Measurements from ENCODE around the gene EMCN.
"Not testable (repeated sequence)": the region's sequence is repeated elsewhere in the genome, so short reads cannot be mapped to it uniquely, and the experiment has no call there.

EMCN gene

GRCh38 chr4:100492129-100492528, 25.7 kb downstream of the EMCN start:
- DNase-seq (ENCODE audit: low read depth) = no peak

DNA sequence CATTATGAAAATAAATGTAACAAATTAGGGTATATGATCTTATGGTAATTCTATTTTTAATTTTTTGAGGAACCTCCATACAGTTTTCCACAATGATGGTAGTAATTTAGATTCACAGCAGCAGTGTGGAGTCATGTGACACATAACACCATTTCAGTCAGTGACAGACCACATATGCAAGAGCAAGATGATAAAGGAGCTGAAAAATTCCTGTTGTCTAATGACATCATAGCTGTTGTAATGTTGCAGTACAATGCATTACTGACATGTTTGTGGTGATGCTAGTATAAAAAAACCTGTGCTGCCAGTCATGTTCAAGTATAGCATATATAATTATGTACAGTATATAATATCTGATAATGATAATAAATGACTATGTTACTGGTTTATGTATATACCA, 28.5 kb downstream of the EMCN start:
- peak; percentile 41 for DNase-seq (ENCODE audit: low read depth)

- DNase-seq (ENCODE audit: low read depth) = no peak
These were observed 31.3 kb downstream of the EMCN start for GRCh38 chr4:100486496-100486895.

DNA sequence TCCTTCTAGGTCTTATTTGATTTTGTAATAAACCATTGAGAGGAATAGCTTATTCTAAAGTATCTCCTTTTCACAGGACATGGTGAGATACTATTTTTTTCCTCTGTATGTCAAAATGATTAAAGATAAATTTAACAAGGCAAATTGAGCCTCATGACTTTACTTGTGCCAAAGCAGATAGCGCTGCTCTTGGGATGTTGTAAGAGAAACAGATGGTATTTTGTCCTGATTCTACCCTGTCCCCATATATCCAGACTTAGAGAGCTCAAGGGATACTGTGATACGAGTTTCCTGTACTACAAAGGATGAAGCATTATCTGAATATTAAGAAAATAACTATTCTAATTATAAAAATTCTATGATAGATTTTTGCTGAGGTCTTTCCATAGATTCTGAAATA, 34.0 kb downstream of the EMCN start:
- DNase-seq (ENCODE audit: low read depth) = no peak

DNA sequence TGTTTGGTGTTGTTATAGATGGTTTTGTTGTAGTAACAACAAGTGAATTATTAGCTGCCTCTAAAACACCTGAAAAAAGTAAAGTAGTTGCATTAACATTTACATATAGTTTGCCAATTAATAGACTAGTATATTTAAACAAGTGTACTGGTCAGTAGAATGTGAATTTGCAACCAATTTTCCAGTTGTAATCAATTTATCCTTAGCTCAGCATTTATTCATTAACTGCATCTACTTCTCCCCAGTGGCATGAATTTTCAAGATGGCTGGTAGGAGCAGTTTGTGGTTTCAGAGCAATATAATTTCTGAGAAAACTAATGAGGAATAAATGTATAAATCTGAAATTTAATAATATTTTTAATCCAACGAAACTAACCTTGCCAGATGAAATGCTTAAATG, 37.9 kb downstream of the EMCN start:
- no peak for DNase-seq (ENCODE audit: low read depth)

DNA sequence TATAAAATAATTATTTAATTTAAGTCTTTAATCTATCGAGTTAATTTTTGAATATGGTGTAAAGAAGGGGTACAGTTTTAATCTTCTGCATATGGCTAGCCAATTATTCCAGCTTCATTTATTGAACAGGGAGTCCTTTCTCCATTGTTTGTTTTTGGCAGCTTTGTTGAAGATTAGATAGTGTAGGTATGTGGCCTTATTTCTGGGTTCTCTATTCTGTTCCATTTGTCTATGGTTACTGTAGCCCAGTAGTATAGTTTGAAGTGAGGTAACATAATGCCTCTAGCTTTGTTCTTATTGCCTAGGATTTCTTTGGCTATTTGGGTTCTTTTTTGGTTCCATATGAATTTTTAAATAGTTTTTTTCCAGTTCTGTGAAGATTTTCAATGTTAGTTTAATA, 48.3 kb downstream of the EMCN start:
- DNase-seq (ENCODE audit: low read depth) = no peak

DNA sequence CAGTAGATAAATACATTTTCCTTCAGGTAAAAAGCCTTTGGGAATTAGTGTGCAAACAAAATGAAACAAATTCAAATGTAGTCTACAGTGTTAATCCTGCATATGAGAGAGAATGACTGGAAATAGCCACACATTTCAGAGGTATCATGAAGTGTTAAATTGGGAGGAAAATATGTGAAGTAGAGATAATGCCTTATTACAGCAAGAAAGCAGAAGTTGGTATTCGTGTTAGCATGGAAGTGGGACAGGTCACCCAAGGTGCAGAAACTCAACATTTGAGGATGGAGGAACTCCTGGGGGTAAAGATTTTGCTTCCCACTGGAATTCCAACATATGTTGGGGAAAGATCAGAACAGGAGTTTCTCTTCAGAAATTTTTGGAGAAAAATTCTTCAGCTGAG, 51.3 kb downstream of the EMCN start:
- no peak for DNase-seq (ENCODE audit: low read depth)

- peak; percentile 84 for DNase-seq (ENCODE audit: low read depth)
These were observed 55.8 kb downstream of the EMCN start for GRCh38 chr4:100461807-100462605.

GRCh38 chr4:100450449-100450848, 67.4 kb downstream of the EMCN start:
- peak; percentile 29 for DNase-seq (ENCODE audit: low read depth)

GRCh38 chr4:100431416-100431815, 86.4 kb downstream of the EMCN start:
- no peak for DNase-seq (ENCODE audit: low read depth)

DNA sequence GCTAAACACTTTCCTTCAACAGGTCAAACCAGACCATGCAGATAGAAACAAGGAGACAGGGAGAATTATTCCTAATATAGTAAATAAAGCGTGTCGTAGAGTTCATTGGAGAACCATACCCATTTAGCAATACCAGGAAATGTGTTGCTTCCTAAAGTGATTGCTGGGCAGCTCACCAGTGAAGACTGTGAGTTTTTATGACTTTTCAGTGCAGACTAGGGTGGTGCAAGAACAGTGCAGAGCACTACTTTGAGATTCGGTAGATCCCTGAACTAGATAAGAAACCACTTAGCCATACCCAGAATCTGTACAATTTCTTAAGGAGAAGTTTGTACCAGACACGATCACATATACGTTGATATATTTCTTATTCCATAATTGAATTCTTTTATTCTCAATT, 87.4 kb downstream of the EMCN start:
- DNase-seq (ENCODE audit: low read depth) = no peak

- DNase-seq (ENCODE audit: low read depth) = no peak
These were observed 88.2 kb downstream of the EMCN start for GRCh38 chr4:100429616-100430015.

DNA sequence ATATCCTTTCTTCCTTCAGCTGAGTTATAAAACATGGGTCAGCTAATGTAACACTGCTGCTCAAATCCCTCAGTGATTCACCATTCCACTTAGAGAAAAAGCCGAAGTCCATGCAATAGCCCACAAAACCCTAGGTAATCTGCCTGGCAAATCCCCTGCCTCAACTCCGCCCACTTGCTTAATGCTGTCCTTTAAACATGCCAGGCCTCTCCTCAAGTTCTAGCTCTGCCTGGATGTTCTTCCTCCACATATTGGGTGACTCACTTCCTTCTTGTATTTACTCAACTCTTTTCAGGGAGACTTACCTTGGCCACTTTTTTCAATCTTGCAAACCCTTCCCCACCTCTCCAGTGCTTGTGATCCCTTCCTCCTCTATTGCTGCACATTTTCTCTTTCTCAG, 89.8 kb downstream of the EMCN start:
- peak; percentile 41 for DNase-seq (ENCODE audit: low read depth)

DNA sequence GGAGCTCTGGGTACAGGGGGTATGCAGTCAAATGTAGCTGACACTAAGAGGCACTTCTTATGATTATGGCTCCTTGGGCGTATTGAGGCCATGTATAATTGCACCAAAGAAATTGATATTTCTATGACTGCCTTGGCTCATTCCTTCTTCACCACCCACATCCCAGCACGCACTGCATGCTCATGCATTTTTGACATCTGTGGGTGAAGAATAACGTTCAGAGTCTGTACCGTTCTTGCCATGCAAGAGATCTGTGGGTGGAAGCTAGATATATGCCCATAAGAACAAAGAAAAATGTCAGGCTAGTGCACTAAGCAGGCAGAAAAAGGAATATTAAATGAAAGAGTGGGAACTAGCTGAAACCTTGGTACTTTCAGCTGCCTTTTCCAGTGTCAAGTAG, 93.4 kb downstream of the EMCN start:
- no peak for DNase-seq (ENCODE audit: low read depth)

- peak; percentile 30 for DNase-seq (ENCODE audit: low read depth)
These were observed 94.9 kb downstream of the EMCN start for GRCh38 chr4:100422894-100423293.

DNA sequence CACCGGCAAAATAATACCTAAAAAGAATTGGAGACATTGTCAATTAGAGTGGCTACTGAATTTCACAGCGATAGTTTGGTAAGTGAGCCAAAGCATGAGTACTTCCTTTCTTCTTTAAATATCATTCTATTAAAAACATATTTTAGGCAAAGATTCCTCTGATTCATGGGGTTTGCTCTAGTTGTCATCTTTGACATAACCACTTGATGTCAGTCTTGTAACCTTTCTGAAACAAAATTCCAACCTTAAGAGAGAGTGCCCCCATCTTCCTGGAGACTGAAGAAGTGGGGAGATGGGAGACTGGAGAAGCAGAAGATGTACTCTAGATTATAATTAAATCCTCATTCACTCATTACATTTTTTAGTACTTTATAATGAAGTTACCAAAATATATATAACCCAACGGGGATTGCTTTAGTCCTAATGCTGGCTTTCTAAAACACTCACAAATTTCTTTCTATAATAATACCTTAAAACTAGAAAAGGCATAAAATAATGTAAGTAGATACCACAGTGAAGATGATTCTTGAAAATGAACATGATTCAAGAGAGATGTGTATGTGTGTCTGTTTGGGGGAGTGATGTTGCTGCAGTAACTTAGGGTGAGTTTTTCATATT, 96.4 kb downstream of the EMCN start:
- DNase-seq (ENCODE audit: low read depth) = peak; percentile 59

- DNase-seq (ENCODE audit: low read depth) = peak; percentile 20
These were observed 97.3 kb downstream of the EMCN start for GRCh38 chr4:100420571-100420970.

- no peak for DNase-seq (ENCODE audit: low read depth)
These were observed 100.3 kb downstream of the EMCN start for GRCh38 chr4:100417565-100417964.

- peak; percentile 19 for DNase-seq (ENCODE audit: low read depth)
These were observed 103.6 kb downstream of the EMCN start for GRCh38 chr4:100414016-100414790.

DNA sequence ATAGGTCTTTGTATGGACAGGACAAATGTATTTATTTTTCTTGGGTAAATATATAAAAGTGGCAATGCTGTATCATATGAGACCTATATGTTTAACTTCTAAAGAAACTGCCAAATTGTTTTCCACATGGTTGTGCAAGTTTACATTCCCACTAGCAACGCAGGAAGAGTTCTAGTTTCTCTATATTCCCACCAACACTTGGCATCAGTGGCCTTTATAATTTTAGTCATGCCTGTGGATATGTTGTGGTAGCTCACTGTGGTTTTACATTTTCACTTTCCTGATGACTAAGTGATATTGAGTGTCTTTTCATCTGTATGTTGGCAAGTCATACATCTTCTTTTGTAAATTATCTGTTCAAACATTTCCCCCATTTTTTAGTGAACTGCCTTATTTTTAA, 126.0 kb downstream of the EMCN start:
- peak; percentile 56 for DNase-seq (ENCODE audit: low read depth)

GRCh38 chr4:100391086-100391485, 126.7 kb downstream of the EMCN start:
- DNase-seq (ENCODE audit: low read depth) = no peak

- no peak for DNase-seq (ENCODE audit: low read depth)
These were observed 131.6 kb downstream of the EMCN start for GRCh38 chr4:100386270-100386669.

- not testable (repeated sequence) for DNase-seq (ENCODE audit: low read depth)
These were observed 137.4 kb downstream of the EMCN start for GRCh38 chr4:100380401-100380800.

Measured in EH (cell line).